ENCODE measurements around the gene SERPINI2. TPM values are rescaled to one million over a fixed set of nuclear protein-coding genes. Genes with fewer than 3 reads are reported as not detected.

Gene SERPINI2
- total RNA-seq, 4 donors from 2014 or later = not detected

DNA sequence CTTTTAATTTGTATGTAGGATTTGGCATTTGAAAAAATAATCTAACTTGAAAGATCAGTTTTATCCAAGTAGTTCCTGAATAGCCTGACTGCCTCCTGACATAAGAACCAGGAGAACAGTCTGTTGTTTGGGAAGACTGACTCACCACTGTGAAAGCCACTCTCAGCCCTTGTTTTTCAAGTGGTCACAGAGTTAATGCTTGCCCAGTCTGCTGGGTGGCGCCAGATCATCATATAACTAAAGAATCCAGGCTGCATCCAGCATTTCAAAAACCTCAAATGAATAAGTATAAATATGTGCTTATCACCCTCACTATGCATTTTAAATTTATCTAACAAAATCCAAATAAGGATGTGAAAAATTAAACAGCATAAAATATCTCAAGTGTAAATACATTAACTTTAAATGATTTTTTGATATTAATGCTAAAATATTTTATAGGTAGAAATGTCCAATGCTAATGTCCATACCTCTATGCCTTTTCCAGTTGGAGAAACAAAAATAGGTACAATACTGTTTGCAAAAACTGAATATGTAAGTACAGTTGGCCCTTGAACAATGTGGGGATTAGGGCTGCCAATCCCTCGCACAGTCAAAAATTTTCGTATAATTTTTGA lies 66.9 kb downstream of the SERPINI2 start:
- Histone ChIP-seq H3K9me3 (no peaks in the 10 kb centered on the region), H3K4me3 (no peak overlapping the region), H3K4me1 (no peaks in the 10 kb centered on the region), H3K36me3 (no peaks in the 10 kb centered on the region), H3K27ac (no peak overlapping the region), H3K27me3 (no peaks in the 10 kb centered on the region)
- ATAC-seq (no peak), DNase-seq (no peak)
- in situ Hi-C loops (cut with MboI; ENCODE audit: low sequenced_read_pairs in 4 of 4) (no loop called here), intact Hi-C loops (cut with DNase I; ENCODE audit: low total_unique reads) (no loop called here)
- TF ChIP-seq POLR2A (IDR thresholded peaks at IDR 0.05) = no peak
- TF ChIP-seq, protein P1, sequence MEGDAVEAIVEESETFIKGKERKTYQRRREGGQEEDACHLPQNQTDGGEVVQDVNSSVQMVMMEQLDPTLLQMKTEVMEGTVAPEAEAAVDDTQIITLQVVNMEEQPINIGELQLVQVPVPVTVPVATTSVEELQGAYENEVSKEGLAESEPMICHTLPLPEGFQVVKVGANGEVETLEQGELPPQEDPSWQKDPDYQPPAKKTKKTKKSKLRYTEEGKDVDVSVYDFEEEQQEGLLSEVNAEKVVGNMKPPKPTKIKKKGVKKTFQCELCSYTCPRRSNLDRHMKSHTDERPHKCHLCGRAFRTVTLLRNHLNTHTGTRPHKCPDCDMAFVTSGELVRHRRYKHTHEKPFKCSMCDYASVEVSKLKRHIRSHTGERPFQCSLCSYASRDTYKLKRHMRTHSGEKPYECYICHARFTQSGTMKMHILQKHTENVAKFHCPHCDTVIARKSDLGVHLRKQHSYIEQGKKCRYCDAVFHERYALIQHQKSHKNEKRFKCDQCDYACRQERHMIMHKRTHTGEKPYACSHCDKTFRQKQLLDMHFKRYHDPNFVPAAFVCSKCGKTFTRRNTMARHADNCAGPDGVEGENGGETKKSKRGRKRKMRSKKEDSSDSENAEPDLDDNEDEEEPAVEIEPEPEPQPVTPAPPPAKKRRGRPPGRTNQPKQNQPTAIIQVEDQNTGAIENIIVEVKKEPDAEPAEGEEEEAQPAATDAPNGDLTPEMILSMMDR (IDR thresholded peaks at IDR 0.05 in 4 of 5, conservative IDR thresholded peaks at IDR 0.05 in 1 of 5) = no peak

DNA sequence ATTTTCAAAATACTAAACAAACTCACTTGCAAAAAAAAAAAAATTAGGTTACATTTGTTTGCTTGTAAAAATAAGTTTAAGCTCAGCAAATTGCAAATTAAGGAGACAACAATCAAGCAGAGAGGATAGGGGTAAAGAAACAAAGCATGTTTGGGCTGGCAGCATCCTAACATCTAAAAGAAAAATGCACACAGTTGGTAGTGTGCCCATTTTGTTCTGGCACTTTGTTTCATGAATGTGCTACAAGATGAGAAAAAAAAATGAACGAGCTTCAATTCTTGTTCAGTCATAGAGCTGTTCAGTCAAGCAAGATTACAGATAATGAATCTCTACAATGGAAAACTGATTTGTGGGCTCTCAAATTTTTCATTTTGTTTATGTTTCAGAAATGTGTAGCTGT lies 76.0 kb downstream of the SERPINI2 start:
- Histone ChIP-seq H3K9me3 (no peaks in the 10 kb centered on the region), H3K27ac (no peak overlapping the region), H3K36me3 (no peaks in the 10 kb centered on the region), H3K4me3 (no peak overlapping the region), H3K4me1 (no peaks in the 10 kb centered on the region), H3K27me3 (no peaks in the 10 kb centered on the region)
- in situ Hi-C loops (cut with MboI; ENCODE audit: low sequenced_read_pairs in 4 of 4) (loop anchor here in 3 of 4 donors (25.0 kb wide), 2 partner anchors 289 to 489 kb away; no protein-coding TSS in a partner anchor), intact Hi-C loops (cut with DNase I; ENCODE audit: low total_unique reads) (no loop called here)
- no peak for DNase-seq
- no peak for ATAC-seq
- TF ChIP-seq, protein P1 (IDR thresholded peaks at IDR 0.05 in 4 of 5, conservative IDR thresholded peaks at IDR 0.05 in 1 of 5) = no peak
- TF ChIP-seq POLR2A (IDR thresholded peaks at IDR 0.05) = no peak

GRCh38 chr3:167396075-167396474 lies 77.8 kb downstream of the SERPINI2 start:
- intact Hi-C loops (cut with DNase I; ENCODE audit: low total_unique reads) (no loop called here), in situ Hi-C loops (cut with MboI; ENCODE audit: low sequenced_read_pairs in 4 of 4) (loop anchor here in 3 of 4 donors (25.0 kb wide), 2 partner anchors 291 to 491 kb away; no protein-coding TSS in a partner anchor)
- no peaks in the 10 kb centered on the region for H3K9me3 ChIP-seq

GRCh38 chr3:167394003-167394402 lies 79.8 kb downstream of the SERPINI2 start:
- intact Hi-C loops (cut with DNase I; ENCODE audit: low total_unique reads) (no loop called here), in situ Hi-C loops (cut with MboI; ENCODE audit: low sequenced_read_pairs in 4 of 4) (loop anchor here in 3 of 4 donors (25.0 kb wide), 2 partner anchors 293 to 493 kb away; no protein-coding TSS in a partner anchor)
- ATAC-seq (no peak), DNase-seq (no peak)
- Histone ChIP-seq H3K4me3 (no peak overlapping the region), H3K27ac (no peak overlapping the region), H3K4me1 (no peaks in the 10 kb centered on the region), H3K36me3 (no peaks in the 10 kb centered on the region), H3K9me3 (no peaks in the 10 kb centered on the region), H3K27me3 (no peaks in the 10 kb centered on the region)
- no peak for TF ChIP-seq POLR2A (IDR thresholded peaks at IDR 0.05)
- TF ChIP-seq, protein P1 (IDR thresholded peaks at IDR 0.05 in 4 of 5, conservative IDR thresholded peaks at IDR 0.05 in 1 of 5) = no peak

More at GRCh38 chr3:167396075-167396474, 77.8 kb downstream of the SERPINI2 start:
- TF ChIP-seq POLR2A (IDR thresholded peaks at IDR 0.05) = no peak
- TF ChIP-seq, protein P1 (IDR thresholded peaks at IDR 0.05 in 4 of 5, conservative IDR thresholded peaks at IDR 0.05 in 1 of 5) = no peak
- ATAC-seq (no peak), DNase-seq (no peak)
- H3K4me3 ChIP-seq = no peak overlapping the region
- H3K27me3 ChIP-seq = no peaks in the 10 kb centered on the region
- H3K36me3 ChIP-seq = no peaks in the 10 kb centered on the region
- no peak overlapping the region for H3K27ac ChIP-seq
- H3K4me1 ChIP-seq = no peaks in the 10 kb centered on the region

Other genes with a start within 250 kb of the SERPINI2 start
- gene ZBBX, start 93.7 kb downstream of the SERPINI2 start, total RNA-seq = not detected
- gene WDR49, start 179.9 kb upstream of the SERPINI2 start, total RNA-seq = 1 to 10 TPM in 1 of 4 donors, under 1 TPM in 3; 0.29 to 1.2 (median 0.68) TPM